K562 (cell line): ENCODE measurements around the gene DYDC1. TPM values are rescaled to one million over a fixed set of nuclear protein-coding genes. Genes with fewer than 3 reads are reported as not detected.
A peak's percentile ranks its signal among the peaks of the same experiment; 100 is the strongest.

Experiments
- ATAC-seq: fragments of 200-7000 bp; cut with Tn5 transposase; 3 replicates; pipeline ENCODE4 v1.9.1; 2020; ENCODE audit warnings: moderate library complexity
- BruUV-seq: library from RNA; stranded (reverse); fragments of 400-500 nt; replicated peaks from 2 replicates; lab custom pipeline; 2021; lab: Mats Ljungman, UMichigan
- CTCF ChIA-PET: fragments of 300-600 bp; formaldehyde crosslinking; extraction: SDS; loops from one replicate; lab custom pipeline; 2021; ENCODE audit warnings: low intra/inter-chr PET ratio; lab: Yijun Ruan, JAX
- POLR2A ChIA-PET: fragments of 300-600, 350-650 bp; sonication (Branson Sonifier 250); formaldehyde crosslinking; extraction: SDS; loops from one replicate; lab custom pipeline; 2021; ENCODE audit warnings: antibody characterized with exemption, inconsistent platforms; lab: Yijun Ruan, JAX
- DNase-seq, 4 experiments: peaks; one replicate each; pipeline versions ENCODE4 v3.0.0 to v3.0.0-alpha.2; 2011 to 2018; ENCODE audit warnings: low spot score in 3 of 4, mixed read lengths in 3 of 4; ENCODE audit errors: extremely low read depth in 1 of 4
- FAIRE-seq: peaks from 2 replicates; lab custom pipeline; 2011; peaks lifted over from hg19 to GRCh38; lab: Jason Lieb, UNC
- H2AFZ ChIP-seq: 2 replicates; pipeline ENCODE4 v1.6.0; 2011; ENCODE audit warnings: low read depth, low read length, control low read depth, inconsistent platforms
- H3K27ac ChIP-seq: fragments of 200-600 bp; 3 replicates; pipeline ENCODE4 v1.8.0; 2011; ENCODE audit warnings: low read depth, mild to moderate bottlenecking, control low read depth, inconsistent platforms, low read length, moderate library complexity, mixed read lengths; ENCODE audit errors: extremely low read depth
- H3K27me3 ChIP-seq, 2 experiments: fragments of 300-600 bp in 1 of 2; 2 replicates in 1 of 2; 3 replicates in 1 of 2; pipeline versions ENCODE4 v1.6.0 to v1.8.0; 2011; ENCODE audit warnings: inconsistent platforms in 2 of 2, low read length in 2 of 2, mild to moderate bottlenecking in 1 of 2, mixed read lengths in 1 of 2, moderate library complexity in 1 of 2; ENCODE audit not compliant: control insufficient read depth in 2 of 2, insufficient read depth in 2 of 2
- H3K36me3 ChIP-seq: fragments of 300-600 bp; 3 replicates; pipeline ENCODE4 v1.8.0; 2011; ENCODE audit warnings: mild to moderate bottlenecking, low read length, inconsistent platforms; ENCODE audit not compliant: control insufficient read depth, insufficient read depth
- H3K4me1 ChIP-seq, 2 experiments: fragments of 200-600 bp in 1 of 2; replicated peaks in 1 of 2; 2 replicates in 1 of 2; 3 replicates in 1 of 2; pipeline versions ENCODE4 v1.5.1 to v1.8.0; 2011; ENCODE audit warnings: inconsistent platforms in 2 of 2, low read length in 2 of 2, mild to moderate bottlenecking in 1 of 2, mixed read lengths in 1 of 2, moderate library complexity in 1 of 2; ENCODE audit not compliant: control insufficient read depth in 2 of 2, insufficient read depth in 2 of 2
- H3K4me2 ChIP-seq: 2 replicates; pipeline ENCODE4 v1.6.1; 2011; ENCODE audit warnings: low read length, control low read depth, inconsistent platforms, mixed read lengths; ENCODE audit not compliant: insufficient read depth
- H3K4me3 ChIP-seq: fragments of 200-600 bp; sonication (generic), shearing (Covaris generic); 2 replicates; pipeline ENCODE4 v1.5.1; 2016; ENCODE audit warnings: control low read depth, inconsistent platforms
- H3K79me2 ChIP-seq: fragments of 200-600 bp; 3 replicates; pipeline ENCODE4 v1.8.0; 2011; ENCODE audit warnings: low read length, inconsistent platforms; ENCODE audit not compliant: control insufficient read depth, insufficient read depth
- H3K9ac ChIP-seq, 2 experiments: 2 replicates each; pipeline versions ENCODE4 v1.6.0 to v1.6.1; 2011; ENCODE audit warnings: low read depth in 2 of 2, low read length in 2 of 2, control low read depth in 1 of 2, inconsistent platforms in 1 of 2, mild to moderate bottlenecking in 1 of 2, mixed read lengths in 1 of 2; ENCODE audit not compliant: insufficient read depth in 1 of 2
- H3K9me1 ChIP-seq: one replicate; pipeline ENCODE4 v1.6.0; 2011; ENCODE audit warnings: inconsistent platforms, mild to moderate bottlenecking, low read length, moderate library complexity; ENCODE audit not compliant: control insufficient read depth, insufficient read depth
- H3K9me3 ChIP-seq: replicated peaks from 2 replicates; pipeline ENCODE4 v1.5.1; 2011; ENCODE audit warnings: low read depth, low read length, inconsistent platforms; ENCODE audit not compliant: control insufficient read depth, insufficient read depth
- H4K20me1 ChIP-seq: replicated peaks from 2 replicates; pipeline ENCODE4 v1.6.1; 2011; ENCODE audit warnings: low read length, inconsistent platforms, mixed read lengths; ENCODE audit not compliant: control insufficient read depth, insufficient read depth
- CEBPG ChIP-seq, 3 experiments: fragments of 200-800 bp in 1 of 3; sonication (Bioruptor generic) in 1 of 3; sonication (generic) in 1 of 3; formaldehyde crosslinking in 1 of 3; IDR thresholded peaks in 2 of 3; conservative IDR thresholded peaks in 1 of 3; 2 replicates each; pipeline versions ENCODE4 v1.6.1 to v1.8.0; 2016 to 2022; ENCODE audit warnings: missing compliant biosample characterization in 2 of 3, missing genetic modification characterization in 2 of 3, mild to moderate bottlenecking in 1 of 3, missing genetic modification reagents in 1 of 3
- CTBP1 ChIP-seq: fragments of 450-650 bp; IDR thresholded peaks from 2 replicates; pipeline ENCODE4 v1.6.1; 2016; ENCODE audit warnings: borderline replicate concordance
- TAF15 ChIP-seq: fragments of 200-400 bp; formaldehyde crosslinking; IDR thresholded peaks from 2 replicates; pipeline ENCODE4 v1.6.1; 2017; ENCODE audit warnings: mild to moderate bottlenecking, low read depth, low read length, moderate library complexity
- TRIM24 ChIP-seq, 2 experiments: fragments of 450-650 bp; IDR thresholded peaks; 2 replicates each; pipeline ENCODE4 v1.6.1; 2016
- WGBS: fragments of 100-300 bp; shearing (Covaris generic); methylation state at CpG from one replicate; pipeline ENCODE4 v1.1.6; 2016; ENCODE audit warnings: low coverage, mixed read lengths; ENCODE audit not compliant: insufficient coverage; ENCODE audit errors: missing lambda C conversion rate; 5-methylcytosine and 5-hydroxymethylcytosine counted together
- in situ Hi-C: fragments of 300-500 bp; cut with MboI; formaldehyde crosslinking; loops from 4 replicates; pipeline ENCODE4 v1.15.0; 2018; ENCODE audit warnings: inconsistent platforms, mixed read lengths
- intact Hi-C: fragments of 100-400 bp; cut with micrococcal nuclease; formaldehyde crosslinking; loops from 2 replicates; pipeline ENCODE4 v1.14.2; 2022
- polyA plus RNA-seq, 8 experiments: library from polyadenylated mRNA; depleted of rRNA in 4 of 8; stranded (reverse) in 5 of 8; unstranded in 3 of 8; fragments of >200 nt; fragmentation: Nextera tagmentation in 2 of 8; fragmentation: Illumina TruSeq in 1 of 8; extraction: Ambion mirVana in 2 of 8; extraction: Trizol in 1 of 8; gene quantifications; 2 replicates each; pipeline versions ENCODE4 v1.2.1 to v1.2.3, GENCODE V29; 2011 to 2014; ENCODE audit warnings: inconsistent platforms in 1 of 8, missing spikeins in 1 of 8
- total RNA-seq, 7 experiments: library from RNA; depleted of rRNA in 6 of 7; stranded (reverse); fragments of >200 nt in 6 of 7; fragmentation: Illumina TruSeq in 2 of 7; extraction: Trizol in 2 of 7; gene quantifications; 2 replicates each; pipeline versions ENCODE4 v1.2.1 to v1.2.3, GENCODE V29; 2011 to 2021; ENCODE audit warnings: low replicate concordance in 1 of 7
- TF ChIP-seq, protein P1 (sequence below), 2 experiments: fragments of 450-650 bp in 1 of 2; sonication (generic) in 1 of 2; formaldehyde crosslinking in 1 of 2; IDR thresholded peaks in 1 of 2; conservative IDR thresholded peaks in 1 of 2; 2 replicates each; pipeline versions ENCODE4 v1.6.1 to v1.8.1; 2016 to 2023; ENCODE audit warnings: mild to moderate bottlenecking in 2 of 2, moderate library complexity in 2 of 2, inconsistent platforms in 1 of 2, missing genetic modification reagents in 1 of 2

DYDC1 gene
- total and polyA plus RNA-seq, 9 of the 15 experiments (the other 6 are each of a cell fraction or from before 2014, with no cell fraction given): not detected

DNA sequence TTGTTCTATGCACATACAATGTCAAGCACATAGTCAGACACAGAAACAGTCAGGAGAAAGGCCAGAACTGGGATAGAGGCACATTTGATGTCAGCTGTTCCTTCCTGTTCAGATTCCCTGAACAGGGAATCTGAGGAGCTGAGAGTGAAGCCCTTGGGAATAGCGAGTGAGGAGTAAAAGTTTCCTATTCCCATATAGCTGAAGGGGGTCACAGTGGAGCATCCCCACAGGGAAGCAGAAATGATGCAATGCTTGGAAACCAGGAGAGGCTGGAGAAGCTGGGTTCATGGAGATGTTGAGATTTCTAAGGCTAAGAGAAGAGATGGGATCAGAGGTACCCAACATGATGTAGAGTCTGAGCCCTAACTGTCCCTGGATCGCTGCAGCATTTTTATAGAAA, 40.5 kb upstream of the DYDC1 start:
- Histone ChIP-seq H3K79me2 (no peaks in the 10 kb centered on the region), H3K4me3 (no peak overlapping the region), H3K27ac (no peak overlapping the region), H3K36me3 (no peaks in the 10 kb centered on the region), H3K4me1 (no peaks in the 10 kb centered on the region), H3K4me2 (no peak overlapping the region), H4K20me1 (no peaks in the 10 kb centered on the region), H3K9me1 (no peaks in the 10 kb centered on the region), H2AFZ (no peak overlapping the region), H3K9ac (no peak overlapping the region), H3K27me3 (peaks cover 11 to 42% of the 10 kb centered on the region in 2 experiments), H3K9me3 (no peaks in the 10 kb centered on the region)
- intact Hi-C loops: no loop called here
- peak; percentile 28; the same call in 1 of the 2 replicates for TF ChIP-seq CEBPG (CRISPR knock-in tag; IDR thresholded peaks at IDR 0.05)
- peak; percentile 39 to 80; a peak in 3 of 4 replicates for TF ChIP-seq CEBPG (tag; conservative IDR thresholded peaks at IDR 0.05 in 1 of 2, IDR thresholded peaks at IDR 0.05 in 1 of 2)
- no peak for TF ChIP-seq TAF15
- TF ChIP-seq, protein P1, sequence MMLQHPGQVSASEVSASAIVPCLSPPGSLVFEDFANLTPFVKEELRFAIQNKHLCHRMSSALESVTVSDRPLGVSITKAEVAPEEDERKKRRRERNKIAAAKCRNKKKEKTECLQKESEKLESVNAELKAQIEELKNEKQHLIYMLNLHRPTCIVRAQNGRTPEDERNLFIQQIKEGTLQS (IDR thresholded peaks at IDR 0.05): peak; percentile 38; the same call in 1 of the 2 replicates
- TF ChIP-seq, protein P1 (CRISPR knock-in tag; conservative IDR thresholded peaks at IDR 0.05): no peak
- peak; percentile 73; the same call in 1 of the 2 replicates for TF ChIP-seq CTBP1
- peak; percentile 27 to 67; a peak in 2 of 4 replicates for TF ChIP-seq TRIM24 (IDR thresholded peaks at IDR 0.05)
- DNase-seq (peak in 1 of 4 experiments; percentile 4), ATAC-seq (no peak), FAIRE-seq (no peak)
- ChIA-PET CTCF (no interaction called here), POLR2A (interaction anchor here (0.7 to 1.7 kb wide), 4 partner anchors 9 to 102 kb away, joined by 3 to 4 read pairs (median 3); no protein-coding TSS in a partner anchor)
- in situ Hi-C loops: no loop called here
- WGBS: 3% methylated on average over 2 of the region's 2 CpGs
- BruUV-seq: no TSS peak
